HFFc6 (cell line): ENCODE measurements around the gene CYSTM1. TPM values are rescaled to one million over a fixed set of nuclear protein-coding genes. Genes with fewer than 3 reads are reported as not detected.

ENCODE experiments used
- DNase-seq: peaks from one replicate; pipeline ENCODE4 v3.0.0-alpha.2; 2018
- H3K27ac Mint-ChIP-seq: 2 replicates; pipeline ENCODE4 v1.8.0; 2020; ENCODE audit warnings: mild to moderate bottlenecking, mixed read lengths
- H3K27me3 Mint-ChIP-seq: 2 replicates; pipeline ENCODE4 v1.8.0; 2021; ENCODE audit warnings: mild to moderate bottlenecking, moderate library complexity, mixed read lengths; ENCODE audit not compliant: insufficient read depth
- H3K36me3 Mint-ChIP-seq: 2 replicates; pipeline ENCODE4 v1.8.0; 2021; ENCODE audit warnings: low read depth, mixed read lengths
- H3K4me1 Mint-ChIP-seq: 2 replicates; pipeline ENCODE4 v1.8.0; 2020; ENCODE audit warnings: low read depth, mixed read lengths
- H3K4me3 Mint-ChIP-seq: 2 replicates; pipeline ENCODE4 v1.8.0; 2020; ENCODE audit warnings: mild to moderate bottlenecking, moderate library complexity, mixed read lengths
- H3K9me3 Mint-ChIP-seq: 2 replicates; pipeline ENCODE4 v1.8.0; 2020; ENCODE audit warnings: mild to moderate bottlenecking, mixed read lengths
- CTCF ChIP-seq: fragments of 200-600 bp; sonication (generic); IDR thresholded peaks from 2 replicates; pipeline ENCODE4 v1.5.0; 2021; ENCODE audit warnings: antibody characterized with exemption, mild to moderate bottlenecking
- total RNA-seq, 6 experiments: library from RNA; stranded (reverse); fragmentation: NEBNext Ultra II Directional; extraction: Animal tissue kit (Norgen Biotek cat#: 25700); gene quantifications; 2 replicates in 1 of 6; 3 replicates in 5 of 6; pipeline ENCODE4 v1.2.3, GENCODE V29; 2021

Gene CYSTM1
- total RNA-seq, 6 experiments from 2014 or later: 11.6 to 16.7 (median 12.5) TPM

- Mint-ChIP-seq H3K27ac (peak overlapping the region; percentile 86), H3K4me1 (peaks cover 53% of the 10 kb centered on the region), H3K4me3 (peak overlapping the region; percentile 33), H3K27me3 (no peaks in the 10 kb centered on the region), H3K36me3 (no peaks in the 10 kb centered on the region), H3K9me3 (no peaks in the 10 kb centered on the region)
- peak; percentile 88 for DNase-seq
- TF ChIP-seq CTCF: no peak
These were observed 43.0 kb upstream of the CYSTM1 start for GRCh38 chr5:140131967-140132409.

GRCh38 chr5:140133514-140134167 is 41.3 kb upstream of the CYSTM1 start:
- H3K4me1 Mint-ChIP-seq: peaks cover 60% of the 10 kb centered on the region
- no peaks in the 10 kb centered on the region for H3K36me3 Mint-ChIP-seq
- H3K9me3 Mint-ChIP-seq: no peaks in the 10 kb centered on the region
- H3K27ac Mint-ChIP-seq: no peak overlapping the region
- no peak for TF ChIP-seq CTCF
- no peaks in the 10 kb centered on the region for H3K27me3 Mint-ChIP-seq
- no peak for DNase-seq
- no peak overlapping the region for H3K4me3 Mint-ChIP-seq

DNA sequence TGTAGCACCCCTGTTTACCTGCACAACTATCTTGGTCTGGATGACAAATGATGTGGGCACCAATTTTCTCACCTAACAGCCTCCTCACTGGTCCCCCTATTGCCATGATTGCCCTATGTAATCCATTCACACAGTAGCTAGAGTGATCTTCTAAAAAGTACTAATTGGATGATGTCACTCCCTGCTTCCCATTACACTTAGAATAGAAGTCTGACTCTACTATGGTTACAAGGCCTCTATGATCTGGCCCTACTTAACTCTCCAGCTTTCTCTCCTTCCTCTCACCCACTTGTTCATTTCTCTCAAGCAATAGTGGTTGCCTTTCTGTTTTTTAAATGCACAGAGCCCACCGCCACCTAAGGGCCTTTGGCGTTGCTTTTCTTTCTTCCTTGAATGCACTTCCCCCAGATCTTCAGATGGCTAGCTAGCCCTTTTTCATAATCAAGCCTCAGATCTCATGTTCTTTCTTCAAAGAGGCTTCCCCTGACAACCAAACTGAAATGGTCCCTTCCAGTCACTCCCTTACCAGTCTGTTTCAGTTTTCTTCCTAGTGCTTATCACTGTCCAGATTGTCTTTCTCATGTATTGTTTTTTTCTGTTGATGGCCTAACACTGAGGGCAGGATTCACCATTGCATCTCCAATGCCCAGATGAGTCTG is 40.6 kb upstream of the CYSTM1 start:
- no peak overlapping the region for H3K4me3 Mint-ChIP-seq
- no peaks in the 10 kb centered on the region for H3K36me3 Mint-ChIP-seq
- DNase-seq: no peak
- peaks cover 60% of the 10 kb centered on the region for H3K4me1 Mint-ChIP-seq
- no peaks in the 10 kb centered on the region for H3K9me3 Mint-ChIP-seq
- H3K27me3 Mint-ChIP-seq: no peaks in the 10 kb centered on the region
- no peak for TF ChIP-seq CTCF
- H3K27ac Mint-ChIP-seq: no peak overlapping the region

DNA sequence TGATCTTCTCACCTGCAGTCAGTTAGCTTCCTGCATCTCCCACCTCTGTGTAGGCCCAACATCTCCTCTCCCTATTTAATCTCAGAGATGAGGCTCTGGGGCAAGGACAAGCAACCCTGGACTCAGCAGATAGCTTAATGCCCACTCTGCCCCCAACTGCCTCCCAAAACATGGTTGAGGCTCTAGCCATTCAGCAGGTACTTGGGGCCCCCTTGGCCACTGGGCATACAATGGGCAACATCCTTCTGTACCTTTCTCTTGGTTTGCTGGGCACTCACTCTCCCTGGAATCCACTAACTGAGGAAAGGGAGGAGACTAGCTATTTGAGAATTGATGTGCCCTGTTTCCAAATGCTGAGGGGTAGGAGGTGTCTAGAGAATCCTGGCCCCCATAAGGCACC is 39.9 kb upstream of the CYSTM1 start:
- Mint-ChIP-seq H3K27ac (no peak overlapping the region), H3K9me3 (no peaks in the 10 kb centered on the region), H3K36me3 (no peaks in the 10 kb centered on the region), H3K4me1 (peaks cover 60% of the 10 kb centered on the region), H3K4me3 (no peak overlapping the region), H3K27me3 (no peaks in the 10 kb centered on the region)
- TF ChIP-seq CTCF: no peak
- DNase-seq: no peak

DNA sequence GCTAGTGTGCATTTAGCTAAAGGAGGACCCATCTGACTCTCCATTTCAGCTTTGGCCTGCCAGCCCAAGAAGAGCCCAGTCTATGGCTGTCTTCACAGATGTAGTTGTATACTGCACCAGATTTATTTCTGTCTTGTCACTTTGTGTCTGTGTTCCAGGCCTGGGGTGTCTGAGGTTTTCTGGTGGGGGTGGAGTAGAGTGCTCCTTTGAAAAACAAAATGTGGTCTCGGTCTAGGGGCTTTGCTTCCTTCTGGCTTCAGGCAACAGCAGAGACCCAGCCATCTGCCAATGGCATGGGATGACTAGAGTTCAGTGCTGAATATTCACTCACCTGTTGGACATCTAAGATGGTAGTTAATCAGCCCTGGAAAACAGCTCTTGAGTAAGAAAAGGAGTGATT is 38.4 kb upstream of the CYSTM1 start:
- H3K36me3 Mint-ChIP-seq: no peaks in the 10 kb centered on the region
- no peaks in the 10 kb centered on the region for H3K27me3 Mint-ChIP-seq

More for the DNA sequence above, 38.4 kb upstream of the CYSTM1 start:
- no peak for DNase-seq
- no peak overlapping the region for H3K4me3 Mint-ChIP-seq
- no peak overlapping the region for H3K27ac Mint-ChIP-seq
- no peak for TF ChIP-seq CTCF
- H3K4me1 Mint-ChIP-seq: peaks cover 55% of the 10 kb centered on the region
- H3K9me3 Mint-ChIP-seq: no peaks in the 10 kb centered on the region
